NCI-H460 (cell line): ENCODE data around the gene CASP2. TPM values are rescaled to one million over a fixed set of nuclear protein-coding genes. Genes with fewer than 3 reads are reported as not detected.
"Not testable (repeated sequence)": the region's sequence is repeated elsewhere in the genome, so short reads cannot be mapped to it uniquely, and the experiment has no call there.

Experiments
- DNase-seq: peaks from one replicate; pipeline ENCODE4 v3.0.0-alpha.2; 2016; ENCODE audit warnings: low read depth; ENCODE audit errors: extremely low read depth
- total RNA-seq: library from RNA; depleted of rRNA; stranded (reverse); fragments of >200 nt; shearing (Covaris generic); gene quantifications from 2 replicates; pipeline ENCODE4 v1.2.3, GENCODE V29; 2014

CASP2 gene
- total RNA-seq, 1 experiment from 2014 or later, result 16.6 TPM

- not testable (repeated sequence) for DNase-seq
Measured at GRCh38 chr7:143289888-143290287, 1.7 kb downstream of the CASP2 start.

- no peak for DNase-seq
Measured at GRCh38 chr7:143290293-143290692, 2.1 kb downstream of the CASP2 start.

GRCh38 chr7:143292876-143293275 is 4.7 kb downstream of the CASP2 start:
- DNase-seq, result no peak

- no peak for DNase-seq
Measured at GRCh38 chr7:143295870-143296269, 7.7 kb downstream of the CASP2 start.

GRCh38 chr7:143296686-143297085 is 8.5 kb downstream of the CASP2 start:
- no peak for DNase-seq

- DNase-seq, result no peak
Measured at GRCh38 chr7:143299346-143299745, 11.2 kb downstream of the CASP2 start.

- DNase-seq, result peak; percentile 20
Measured at GRCh38 chr7:143299840-143300239, 11.7 kb downstream of the CASP2 start.

- no peak for DNase-seq
Measured at GRCh38 chr7:143300959-143301935, 13.1 kb downstream of the CASP2 start.

GRCh38 chr7:143303733-143304132 is 15.6 kb downstream of the CASP2 start:
- DNase-seq, result no peak

GRCh38 chr7:143304938-143305337 is 16.8 kb downstream of the CASP2 start:
- no peak for DNase-seq

- DNase-seq, result peak; percentile 60
Measured at GRCh38 chr7:143305423-143306070, 17.4 kb downstream of the CASP2 start.

GRCh38 chr7:143308632-143309031 is 20.5 kb downstream of the CASP2 start:
- no peak for DNase-seq

GRCh38 chr7:143314127-143314526 is 26.0 kb downstream of the CASP2 start:
- no peak for DNase-seq

- no peak for DNase-seq
Measured at GRCh38 chr7:143315776-143316175, 27.6 kb downstream of the CASP2 start, which contains the start of gene CLCN1. TSS of gene CLCN1 (plus strand) at chr7:143316111. CDS start at chr7:143316213, 102 bp downstream.

- no peak for DNase-seq
Measured at GRCh38 chr7:143316492-143316891, 28.3 kb downstream of the CASP2 start.

GRCh38 chr7:143318661-143319060 is 30.5 kb downstream of the CASP2 start:
- no peak for DNase-seq

- no peak for DNase-seq
Measured at GRCh38 chr7:143320620-143321019, 32.5 kb downstream of the CASP2 start.

GRCh38 chr7:143321242-143321641 is 33.1 kb downstream of the CASP2 start:
- DNase-seq, result no peak

GRCh38 chr7:143321734-143322133 is 33.6 kb downstream of the CASP2 start:
- no peak for DNase-seq

- no peak for DNase-seq
Measured at GRCh38 chr7:143322760-143323633, 34.8 kb downstream of the CASP2 start.

- no peak for DNase-seq
Measured at GRCh38 chr7:143323653-143324052, 35.5 kb downstream of the CASP2 start.
